ENCODE data around the gene VGF.
"Not testable (repeated sequence)": the region's sequence is repeated elsewhere in the genome, so short reads cannot be mapped to it uniquely, and the experiment has no call there.

GRCh38 chr7:101113140-101113539 is 52.2 kb downstream of the VGF start:
- not testable (repeated sequence) for TF ChIP-seq CTCF (IDR thresholded peaks at IDR 0.05; ENCODE audit: low read depth, low read length); EZH2phosphoT487 (IDR thresholded peaks at IDR 0.05; ENCODE audit: low read depth)
